Ovary (tissue), 3 donors: ENCODE data around the gene MLPH.

Source experiments
- EP300 ChIP-seq: sonication (generic); formaldehyde crosslinking; IDR thresholded peaks from one replicate; pipeline ENCODE4 v1.6.1; 2017; ENCODE audit warnings: antibody characterized with exemption
- POLR2A ChIP-seq: fragments of 450-650 bp; IDR thresholded peaks from one replicate; pipeline ENCODE4 v1.6.1; 2017; ENCODE audit warnings: antibody characterized with exemption, mild to moderate bottlenecking, moderate library complexity
- TF ChIP-seq, protein P1 (sequence below), 3 donors: fragments of 450-650 bp in 2 of 3; fragments of 200-600 bp in 1 of 3; IDR thresholded peaks; one replicate each; pipeline versions ENCODE4 v1.5.1 to v1.8.0; 2016 to 2022; ENCODE audit warnings: antibody characterized with exemption in 3 of 3, mild to moderate bottlenecking in 1 of 3
- donor health status: DM: no; HTN: no; CAD: no.

DNA sequence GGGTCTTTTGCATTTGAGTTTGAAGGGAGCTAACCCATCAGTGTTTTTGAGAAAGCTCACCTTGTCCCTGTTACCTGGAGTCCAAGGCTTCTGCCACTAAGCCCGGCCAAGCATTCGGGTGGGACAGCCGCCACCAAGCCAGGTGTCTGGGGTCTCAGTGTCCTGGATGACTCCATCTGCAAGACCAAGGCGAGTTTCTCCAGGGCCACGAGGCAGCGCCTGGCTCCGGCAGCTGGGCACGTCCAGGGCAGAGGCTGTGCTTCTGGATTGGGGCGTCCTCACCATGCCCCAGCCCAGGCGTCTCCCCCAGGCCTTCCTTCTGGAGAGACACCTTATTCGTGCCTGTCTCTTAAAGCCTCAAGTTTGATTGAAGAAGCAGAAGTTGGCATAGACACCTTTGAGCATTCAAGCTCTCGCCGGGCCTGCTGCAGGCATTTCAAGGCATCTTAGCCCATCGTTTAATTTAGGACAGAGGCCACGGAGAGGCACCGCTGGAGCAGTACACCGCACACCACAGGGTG, 24.9 kb downstream of the MLPH start:
- TF ChIP-seq, protein P1, sequence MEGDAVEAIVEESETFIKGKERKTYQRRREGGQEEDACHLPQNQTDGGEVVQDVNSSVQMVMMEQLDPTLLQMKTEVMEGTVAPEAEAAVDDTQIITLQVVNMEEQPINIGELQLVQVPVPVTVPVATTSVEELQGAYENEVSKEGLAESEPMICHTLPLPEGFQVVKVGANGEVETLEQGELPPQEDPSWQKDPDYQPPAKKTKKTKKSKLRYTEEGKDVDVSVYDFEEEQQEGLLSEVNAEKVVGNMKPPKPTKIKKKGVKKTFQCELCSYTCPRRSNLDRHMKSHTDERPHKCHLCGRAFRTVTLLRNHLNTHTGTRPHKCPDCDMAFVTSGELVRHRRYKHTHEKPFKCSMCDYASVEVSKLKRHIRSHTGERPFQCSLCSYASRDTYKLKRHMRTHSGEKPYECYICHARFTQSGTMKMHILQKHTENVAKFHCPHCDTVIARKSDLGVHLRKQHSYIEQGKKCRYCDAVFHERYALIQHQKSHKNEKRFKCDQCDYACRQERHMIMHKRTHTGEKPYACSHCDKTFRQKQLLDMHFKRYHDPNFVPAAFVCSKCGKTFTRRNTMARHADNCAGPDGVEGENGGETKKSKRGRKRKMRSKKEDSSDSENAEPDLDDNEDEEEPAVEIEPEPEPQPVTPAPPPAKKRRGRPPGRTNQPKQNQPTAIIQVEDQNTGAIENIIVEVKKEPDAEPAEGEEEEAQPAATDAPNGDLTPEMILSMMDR (IDR thresholded peaks at IDR 0.05): no peak
- no peak for TF ChIP-seq POLR2A
- no peak for TF ChIP-seq EP300
